ENCODE measurements around the gene NPW.

Gene NPW

DNA sequence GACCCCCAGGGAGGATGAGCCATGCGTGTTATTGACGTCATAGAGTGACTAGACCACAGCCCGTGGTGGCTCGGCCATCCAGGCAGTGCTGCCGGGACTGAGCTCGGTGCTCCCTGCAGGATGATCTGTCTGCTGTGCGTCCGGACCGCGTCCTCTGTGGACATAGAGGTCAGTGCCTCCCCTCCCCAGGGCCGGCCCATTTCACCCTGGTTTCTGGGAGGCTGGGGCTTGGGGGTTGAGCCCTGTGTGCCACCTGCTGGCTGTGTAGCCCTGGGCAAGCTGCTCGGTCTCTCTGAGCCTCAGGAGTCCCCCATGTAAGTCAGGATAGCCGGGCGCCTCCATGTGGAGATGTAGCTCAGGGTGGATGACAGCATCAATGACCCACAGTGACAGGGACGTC lies 36.5 kb downstream of the NPW start:
- no peak for DNase-seq

DNA sequence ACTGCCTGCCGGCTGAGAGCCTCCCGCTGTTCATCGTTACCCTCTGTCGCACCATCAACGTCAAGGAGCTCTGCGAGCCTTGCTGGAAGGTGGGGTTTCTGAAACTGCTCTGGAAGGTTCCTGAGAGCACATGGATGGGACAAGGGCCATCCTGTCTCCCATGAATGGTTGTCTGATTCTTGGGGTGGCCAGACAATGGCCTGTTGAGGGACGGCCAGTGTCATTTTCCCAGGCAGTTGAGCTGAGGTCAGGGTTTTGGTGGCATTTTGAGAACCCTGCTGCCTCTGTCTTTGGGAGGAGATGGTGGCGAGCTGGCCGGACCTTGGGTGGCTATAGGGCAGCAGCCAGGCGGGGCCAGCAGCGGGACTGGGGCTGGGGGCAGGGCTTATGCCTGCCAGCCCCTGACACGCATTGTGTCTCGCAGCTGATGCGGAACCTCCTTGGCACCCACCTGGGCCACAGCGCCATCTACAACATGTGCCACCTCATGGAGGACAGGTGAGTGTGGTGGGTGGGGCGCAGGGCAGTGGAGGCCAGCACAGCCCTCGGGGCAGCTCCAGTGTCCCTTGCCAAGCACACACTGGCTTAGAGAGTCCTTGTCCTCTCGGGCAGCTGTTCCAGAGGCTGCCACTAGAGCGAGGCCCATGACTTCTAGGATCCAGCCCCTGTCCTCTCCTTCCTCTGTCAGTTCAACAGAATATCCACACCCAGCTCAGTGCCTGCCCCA lies 37.3 kb downstream of the NPW start:
- no peak for DNase-seq

DNA sequence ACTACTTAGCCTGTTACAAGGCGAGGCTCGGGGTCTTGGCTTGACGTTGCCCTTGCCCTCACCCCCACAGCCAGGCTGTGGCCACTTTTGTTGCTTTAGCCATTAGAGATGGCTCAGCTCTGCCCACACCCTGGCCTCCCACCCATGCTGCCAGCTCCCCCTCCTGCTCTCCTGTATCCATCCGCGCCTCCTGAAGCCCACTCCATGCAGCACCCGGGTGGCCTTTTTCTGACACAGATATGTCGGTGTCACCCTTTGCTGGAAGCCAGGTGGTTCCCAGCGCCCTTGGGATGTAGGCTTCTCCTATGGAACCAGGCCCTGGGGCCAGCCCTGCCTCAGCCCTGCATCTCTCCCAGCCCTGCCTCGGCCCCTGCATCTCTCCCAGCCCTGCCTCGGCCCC lies 37.9 kb downstream of the NPW start:
- DNase-seq, result no peak

DNA sequence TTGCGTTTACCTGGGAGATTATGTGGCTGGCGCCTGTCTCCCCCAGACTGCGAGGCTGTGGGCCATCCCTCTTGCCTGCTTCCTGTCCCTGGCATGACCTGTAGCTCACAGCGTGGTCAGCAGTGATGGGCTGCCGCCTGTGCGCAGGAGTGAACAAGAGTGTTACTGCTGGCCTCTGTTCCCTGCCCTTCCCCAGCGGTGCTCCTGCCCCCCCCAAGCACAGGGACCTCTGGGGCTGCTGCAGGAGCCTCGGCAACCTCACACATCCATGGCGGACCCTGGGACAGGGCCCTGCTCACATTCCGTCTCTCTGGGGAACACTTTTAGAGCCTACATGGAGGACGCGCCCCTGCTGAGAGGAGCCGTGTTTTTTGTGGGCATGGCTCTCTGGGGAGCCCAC lies 38.8 kb downstream of the NPW start:
- no peak for DNase-seq

DNA sequence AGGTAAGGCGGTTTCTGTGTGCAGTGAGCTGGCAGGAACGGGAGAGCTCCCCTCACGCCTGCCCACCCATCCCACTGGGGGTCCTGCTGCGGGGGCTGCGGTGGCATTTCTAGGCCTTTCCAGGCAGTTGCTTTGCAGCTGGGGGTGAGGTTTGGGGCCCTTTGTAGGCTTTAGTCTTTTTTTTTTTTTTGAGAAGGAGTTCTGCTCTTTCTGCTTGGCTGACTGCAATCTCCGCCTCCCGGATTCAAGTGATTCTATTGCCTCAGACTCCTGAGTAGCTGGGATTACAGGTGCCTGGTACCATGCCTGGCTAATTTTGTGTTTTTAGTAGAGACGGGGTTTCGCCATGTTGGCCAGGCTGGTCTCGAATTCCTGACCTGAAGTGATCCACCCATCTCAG lies 39.3 kb downstream of the NPW start:
- DNase-seq, result no peak

DNA sequence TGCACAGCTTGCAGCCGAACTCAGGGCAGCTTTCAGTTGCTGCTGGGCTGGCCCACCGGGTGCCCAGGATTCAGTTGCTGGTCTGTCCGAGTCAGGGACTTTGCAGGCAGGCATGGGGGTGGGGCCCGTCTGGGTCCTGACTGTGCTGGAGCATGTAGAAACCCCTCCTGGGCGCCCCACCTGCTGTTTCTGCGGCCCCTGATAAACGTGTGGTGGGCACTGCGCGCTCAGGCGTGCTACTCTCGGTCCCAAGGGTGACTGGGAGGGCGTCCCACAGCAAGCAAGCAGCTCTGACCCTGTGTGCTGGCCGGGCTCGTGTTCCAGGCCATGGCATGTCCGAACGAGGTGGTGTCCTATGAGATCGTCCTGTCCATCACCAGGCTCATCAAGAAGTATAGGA lies 40.8 kb downstream of the NPW start:
- no peak for DNase-seq

DNA sequence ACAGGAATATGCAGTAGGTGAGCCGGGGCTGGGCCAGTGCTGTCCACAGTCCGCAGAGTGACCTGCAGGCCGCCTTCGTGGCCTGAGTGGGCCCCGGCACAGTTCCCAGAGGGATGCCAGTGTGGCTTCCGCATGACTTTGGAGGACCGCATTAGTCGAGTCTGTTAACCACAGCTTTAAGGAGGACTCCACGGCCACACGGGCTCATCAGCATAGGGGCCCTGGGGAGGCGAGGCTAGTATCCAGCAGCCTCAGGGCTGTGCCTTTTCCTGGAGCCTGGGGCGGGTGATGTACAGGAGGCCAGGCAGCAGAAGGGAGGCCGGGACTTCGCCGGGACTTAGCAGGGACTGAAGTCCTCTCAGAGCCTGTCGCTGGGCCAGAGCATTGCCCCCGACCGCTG lies 41.4 kb downstream of the NPW start:
- DNase-seq, result no peak

DNA sequence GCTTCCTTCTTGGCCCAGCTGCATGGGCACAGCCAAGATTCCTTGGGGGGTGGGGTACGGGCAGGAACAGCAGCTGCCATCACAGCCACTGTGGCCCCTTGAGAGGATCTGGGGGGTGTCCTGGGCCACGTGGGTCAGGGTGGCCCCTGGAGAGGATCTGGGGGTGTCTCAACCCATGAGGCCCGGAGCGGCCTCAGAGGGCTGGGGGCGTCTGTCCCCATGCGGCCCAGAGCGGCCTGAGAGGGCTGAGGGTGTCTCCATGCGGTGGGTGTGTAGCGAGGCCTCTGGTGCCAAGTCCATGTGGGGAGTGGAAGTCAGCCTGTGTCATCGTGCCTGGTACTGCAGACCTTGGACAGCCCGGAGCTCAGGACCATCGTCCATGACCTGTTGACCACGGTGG lies 41.9 kb downstream of the NPW start:
- no peak for DNase-seq

DNA sequence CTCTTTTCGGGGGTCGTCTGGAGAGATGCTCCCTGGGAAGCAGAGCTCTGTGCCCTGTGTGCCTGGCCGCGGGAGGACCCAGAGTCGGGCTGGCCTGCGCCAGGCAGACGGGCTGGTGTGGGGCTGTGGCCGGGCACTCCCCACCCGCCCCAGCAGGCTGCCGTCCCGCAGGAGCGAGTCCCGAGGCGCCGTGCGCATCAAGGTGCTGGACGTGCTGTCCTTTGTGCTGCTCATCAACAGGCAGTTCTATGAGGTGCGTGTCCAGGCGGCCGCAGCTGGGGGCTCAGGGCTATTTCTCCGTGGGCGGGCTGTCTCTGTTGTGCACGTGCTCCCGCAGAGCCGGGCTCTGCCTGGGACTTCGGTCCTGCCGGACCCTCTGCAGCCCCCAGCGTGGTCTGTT lies 43.2 kb downstream of the NPW start:
- DNase-seq, result no peak

DNA sequence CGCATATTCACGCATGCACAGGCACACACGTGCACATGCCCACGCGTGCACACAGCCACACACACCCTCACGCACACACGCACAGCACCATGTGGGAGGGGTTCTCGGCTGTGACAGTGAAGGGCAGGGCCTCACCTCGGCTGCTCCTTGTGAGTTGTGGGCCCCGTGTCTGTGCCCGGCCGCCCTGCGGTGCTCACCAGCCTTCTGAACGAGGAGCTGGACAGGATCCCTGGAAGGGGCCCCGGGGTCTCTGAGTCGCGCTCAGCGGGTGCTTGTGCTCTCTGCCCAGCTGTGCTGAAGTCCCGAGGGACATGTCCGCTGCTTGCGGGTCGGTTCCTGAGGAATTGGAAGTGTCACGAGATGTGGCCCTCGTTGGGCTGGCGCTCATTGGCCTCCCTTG lies 44.3 kb downstream of the NPW start:
- no peak for DNase-seq

DNA sequence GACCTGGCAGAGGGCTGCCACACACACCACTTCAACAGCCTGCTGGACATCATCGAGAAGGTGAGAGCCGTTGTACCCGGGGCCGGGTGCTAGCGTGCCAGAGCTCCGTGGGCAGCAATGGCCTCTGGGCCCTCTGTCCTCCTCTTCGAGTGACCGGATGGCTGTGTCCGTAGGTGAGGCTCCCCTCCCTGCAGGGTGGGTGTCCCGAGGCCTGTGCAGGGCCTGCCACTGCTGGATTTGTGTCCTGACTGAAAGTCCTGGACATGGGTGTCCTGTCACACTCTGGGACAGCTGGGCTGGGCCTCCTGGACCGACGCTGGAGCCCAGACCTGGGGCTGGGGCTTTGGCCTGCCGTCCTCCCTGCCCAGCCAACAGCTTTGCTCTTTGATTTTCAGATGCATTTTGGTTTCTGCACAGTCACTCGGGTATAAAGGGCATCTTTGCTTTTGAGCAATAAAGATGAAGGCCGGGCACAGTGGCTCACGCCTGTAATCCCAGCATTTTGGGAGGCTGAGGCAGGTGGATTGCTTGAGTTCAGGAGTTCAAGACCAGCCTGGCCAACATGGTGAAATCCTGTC lies 44.9 kb downstream of the NPW start:
- DNase-seq, result no peak

DNA sequence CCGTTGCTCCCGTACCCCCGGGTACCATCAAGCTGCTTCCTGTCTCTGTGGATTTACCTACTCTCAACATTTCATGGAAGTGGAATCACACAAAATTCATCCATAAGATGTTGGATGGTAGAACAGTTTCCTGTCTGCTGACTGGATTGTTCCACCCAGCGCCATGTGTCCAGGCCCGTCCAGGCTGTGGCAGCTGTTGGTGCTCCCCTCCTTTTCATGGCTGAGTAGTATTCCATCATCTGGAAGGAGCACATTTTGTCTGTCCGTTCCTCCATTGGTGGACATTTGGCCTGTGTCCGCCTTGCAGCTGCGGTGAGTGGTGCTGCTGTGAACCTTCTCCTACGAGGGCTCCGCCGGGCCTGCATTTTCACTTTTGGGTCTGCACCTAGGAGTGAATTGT lies 46.6 kb downstream of the NPW start:
- DNase-seq, result no peak

Measured in activated CD4-positive, CD25-positive, alpha-beta regulatory T cell (primary cell).